Measurements from ENCODE around the gene KDM8.

The KDM8 gene

DNA sequence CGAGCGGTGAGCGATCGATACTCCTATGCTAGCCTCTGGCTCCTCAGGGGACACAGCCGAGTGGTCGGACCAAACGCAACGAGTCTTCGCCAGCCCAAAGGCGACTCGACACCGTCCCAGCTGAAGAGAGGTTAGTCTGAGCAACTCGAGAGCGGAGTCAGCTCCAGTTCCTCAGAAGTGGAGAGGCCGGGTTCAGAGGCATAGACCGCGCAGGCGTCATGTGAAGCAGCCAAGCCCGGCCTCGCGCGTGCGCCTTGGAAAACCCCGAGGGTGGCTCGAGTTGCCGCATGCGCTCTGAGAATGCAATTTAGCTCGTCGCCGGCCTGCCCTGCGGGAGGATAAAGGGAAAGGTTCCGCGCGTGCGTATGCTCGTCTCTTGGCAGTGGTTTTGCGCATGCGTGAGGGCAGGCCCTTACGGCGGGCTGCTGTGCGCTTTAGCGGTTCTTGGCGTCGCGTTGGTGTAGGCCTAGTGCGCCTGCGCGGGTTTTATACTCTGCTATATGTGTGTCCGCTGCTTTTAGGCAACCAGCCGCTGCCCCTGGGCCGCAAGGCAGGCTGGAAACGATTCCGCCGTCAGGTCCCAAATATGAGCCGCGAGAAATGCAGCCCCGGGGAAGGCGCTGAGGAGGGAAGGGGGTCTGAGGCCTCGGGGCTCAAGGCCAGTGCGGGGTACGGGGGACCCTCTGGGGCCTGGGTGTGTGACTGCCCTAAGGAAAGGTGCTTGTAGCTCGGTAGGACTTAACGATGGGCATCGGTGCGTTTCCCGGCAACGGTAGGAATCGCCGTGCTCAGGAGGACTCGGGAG, at the start of gene KDM8:
Gene KDM8, plus strand, starts transcription at position 20 of the 805 bp plus-strand sequence. CDS start 6,598 bp downstream, outside the sequence.
- in situ Hi-C loops (cut with MboI; ENCODE audit: low pct_unique_long_range_greater_than_20kb, low sequenced_read_pairs), result no loop called here
- DNase-seq, result peak; percentile 98

GRCh38 chr16:27154705-27155521, 48.4 kb upstream of the KDM8 start:
- DNase-seq, result peak; percentile 60
- in situ Hi-C loops (cut with MboI; ENCODE audit: low pct_unique_long_range_greater_than_20kb, low sequenced_read_pairs), result no loop called here

DNA sequence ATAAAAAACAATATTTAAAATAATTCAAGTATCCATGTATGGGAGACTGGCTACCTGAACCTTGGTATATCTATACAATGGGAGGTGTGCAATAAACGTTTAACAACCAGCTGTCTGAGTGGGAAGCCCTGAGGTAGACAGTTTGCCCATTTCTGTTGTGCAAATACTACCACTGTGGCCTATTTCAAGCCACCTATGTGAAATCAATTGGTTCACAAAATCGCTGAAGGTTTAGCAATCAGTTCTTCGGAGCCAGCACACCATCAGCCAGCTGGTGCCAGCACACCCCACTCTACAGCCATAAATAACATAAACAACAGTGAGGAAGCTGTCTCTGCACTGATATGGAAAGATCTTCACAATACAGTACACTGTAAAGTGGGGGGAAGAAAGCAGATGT, 46.7 kb upstream of the KDM8 start:
- in situ Hi-C loops (cut with MboI; ENCODE audit: low pct_unique_long_range_greater_than_20kb, low sequenced_read_pairs), result no loop called here
- no peak for DNase-seq

- DNase-seq, result no peak
- in situ Hi-C loops (cut with MboI; ENCODE audit: low pct_unique_long_range_greater_than_20kb, low sequenced_read_pairs), result no loop called here
Measured at GRCh38 chr16:27161398-27161797, 41.9 kb upstream of the KDM8 start.

GRCh38 chr16:27164352-27164751, 39.0 kb upstream of the KDM8 start:
- no peak for DNase-seq
- in situ Hi-C loops (cut with MboI; ENCODE audit: low pct_unique_long_range_greater_than_20kb, low sequenced_read_pairs), result no loop called here

- DNase-seq, result no peak
- in situ Hi-C loops (cut with MboI; ENCODE audit: low pct_unique_long_range_greater_than_20kb, low sequenced_read_pairs), result no loop called here
Measured at GRCh38 chr16:27165576-27165975, 37.8 kb upstream of the KDM8 start.

- in situ Hi-C loops (cut with MboI; ENCODE audit: low pct_unique_long_range_greater_than_20kb, low sequenced_read_pairs), result no loop called here
Measured at GRCh38 chr16:27168790-27169189, 34.5 kb upstream of the KDM8 start.

DNA sequence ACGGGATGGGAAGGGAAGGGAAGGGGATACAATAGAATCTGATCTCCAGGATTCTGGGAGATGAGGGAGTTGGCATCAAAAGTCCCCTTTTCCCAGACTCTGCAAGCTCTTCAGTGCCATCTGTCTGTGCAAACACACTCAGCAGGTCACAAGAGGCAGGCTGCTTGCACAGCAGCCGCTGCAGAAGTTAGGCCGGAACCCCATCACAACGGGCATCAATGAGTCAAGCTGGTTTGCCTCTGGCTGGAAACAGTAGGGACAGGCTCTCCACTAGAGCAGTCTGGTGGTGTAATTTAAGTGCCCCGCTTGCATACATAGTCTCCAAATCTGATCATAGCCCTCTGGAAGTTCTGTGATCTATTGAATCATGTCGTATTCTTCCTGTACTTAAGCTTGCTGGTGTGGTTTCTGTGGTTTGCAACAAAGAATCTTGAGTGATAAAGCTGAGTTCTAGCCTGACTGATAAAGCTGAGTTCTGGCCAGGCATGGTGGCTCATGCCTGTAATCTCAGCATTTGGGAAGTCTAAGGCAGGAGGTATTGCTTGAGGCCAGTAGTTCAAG, 33.7 kb upstream of the KDM8 start:
- DNase-seq, result peak; percentile 92
- in situ Hi-C loops (cut with MboI; ENCODE audit: low pct_unique_long_range_greater_than_20kb, low sequenced_read_pairs), result no loop called here

More at GRCh38 chr16:27168790-27169189, 34.5 kb upstream of the KDM8 start:
- no peak for DNase-seq

GRCh38 chr16:27171584-27171983, 31.7 kb upstream of the KDM8 start:
- DNase-seq, result no peak
- in situ Hi-C loops (cut with MboI; ENCODE audit: low pct_unique_long_range_greater_than_20kb, low sequenced_read_pairs), result no loop called here

DNA sequence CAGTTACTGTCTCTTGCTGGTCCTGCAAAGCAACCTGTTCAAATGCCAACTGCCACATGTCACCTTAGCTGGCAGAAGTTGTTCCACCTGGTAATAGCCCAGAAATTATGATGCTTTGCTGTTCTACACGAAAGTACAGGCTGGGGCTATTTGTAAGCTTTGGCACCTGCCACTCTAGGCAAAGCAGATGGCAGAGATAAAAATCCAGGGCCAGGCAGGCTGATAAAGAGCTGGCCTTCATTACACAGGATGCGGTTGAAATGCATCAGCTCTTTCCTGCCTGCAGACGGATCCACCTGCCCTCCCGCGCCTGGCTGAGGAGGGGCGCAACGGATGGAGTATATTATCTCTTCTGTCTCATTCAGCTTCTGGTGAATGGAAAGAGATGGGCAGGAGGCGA, 29.3 kb upstream of the KDM8 start:
- in situ Hi-C loops (cut with MboI; ENCODE audit: low pct_unique_long_range_greater_than_20kb, low sequenced_read_pairs), result no loop called here
- DNase-seq, result peak; percentile 85

DNA sequence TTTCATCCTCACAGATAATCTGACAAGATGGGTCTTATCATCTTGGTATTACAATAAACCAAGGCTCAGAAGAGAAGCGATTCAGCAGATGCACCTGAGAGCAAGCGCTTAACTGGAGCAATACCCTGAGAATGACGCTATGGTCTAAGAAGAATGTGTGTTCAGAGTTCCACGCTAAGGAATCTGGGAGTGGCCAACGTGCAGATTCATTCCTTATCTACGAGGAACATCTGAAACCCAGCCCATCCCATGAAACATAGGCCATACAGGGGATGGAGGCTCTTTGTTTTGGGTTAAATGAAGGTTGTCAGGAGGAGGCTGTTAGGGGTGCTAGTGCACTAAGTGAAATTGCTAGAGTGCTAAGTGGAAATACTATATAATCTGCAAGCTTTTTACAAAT, 28.5 kb upstream of the KDM8 start:
- in situ Hi-C loops (cut with MboI; ENCODE audit: low pct_unique_long_range_greater_than_20kb, low sequenced_read_pairs), result no loop called here
- peak; percentile 36 for DNase-seq

GRCh38 chr16:27175888-27176287, 27.4 kb upstream of the KDM8 start:
- in situ Hi-C loops (cut with MboI; ENCODE audit: low pct_unique_long_range_greater_than_20kb, low sequenced_read_pairs), result no loop called here
- no peak for DNase-seq

DNA sequence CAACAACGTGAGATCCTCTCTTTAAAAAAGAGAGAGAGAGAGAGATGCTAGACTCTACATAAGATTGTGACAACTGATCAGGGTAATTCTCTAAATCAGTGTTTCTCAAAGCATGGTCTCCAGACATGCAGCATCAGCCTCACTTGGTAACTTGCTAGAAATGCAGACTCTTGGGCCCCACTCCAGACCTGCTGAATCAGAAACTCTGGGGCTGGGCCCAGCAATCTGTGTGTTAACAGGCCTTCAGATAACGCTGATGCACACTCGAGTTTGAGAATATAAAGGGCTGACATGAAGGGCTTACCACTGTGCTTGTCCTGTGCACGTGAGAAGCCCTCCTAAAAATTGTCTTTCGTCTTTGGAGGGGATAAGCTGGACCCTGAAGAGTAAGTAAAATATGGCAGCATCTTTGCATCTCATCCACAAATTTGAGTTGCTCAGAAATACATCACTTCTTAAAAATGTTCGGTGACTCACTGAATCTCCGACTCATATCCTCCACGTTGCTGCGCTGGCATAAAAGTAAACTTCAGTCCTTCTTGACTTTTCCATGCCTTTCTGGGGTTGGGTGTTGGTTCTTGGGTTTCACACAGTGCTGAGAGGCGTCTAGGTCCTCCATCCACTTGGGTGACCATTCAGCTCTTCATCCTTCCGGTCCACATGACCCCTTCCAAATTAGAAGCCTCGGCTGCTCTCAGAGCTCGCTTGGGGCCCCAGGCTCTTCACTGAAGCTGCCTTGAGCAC, 26.1 kb upstream of the KDM8 start:
- in situ Hi-C loops (cut with MboI; ENCODE audit: low pct_unique_long_range_greater_than_20kb, low sequenced_read_pairs), result no loop called here
- DNase-seq, result no peak

GRCh38 chr16:27179500-27180072, 23.7 kb upstream of the KDM8 start:
- peak; percentile 93 for DNase-seq
- in situ Hi-C loops (cut with MboI; ENCODE audit: low pct_unique_long_range_greater_than_20kb, low sequenced_read_pairs), result no loop called here

DNA sequence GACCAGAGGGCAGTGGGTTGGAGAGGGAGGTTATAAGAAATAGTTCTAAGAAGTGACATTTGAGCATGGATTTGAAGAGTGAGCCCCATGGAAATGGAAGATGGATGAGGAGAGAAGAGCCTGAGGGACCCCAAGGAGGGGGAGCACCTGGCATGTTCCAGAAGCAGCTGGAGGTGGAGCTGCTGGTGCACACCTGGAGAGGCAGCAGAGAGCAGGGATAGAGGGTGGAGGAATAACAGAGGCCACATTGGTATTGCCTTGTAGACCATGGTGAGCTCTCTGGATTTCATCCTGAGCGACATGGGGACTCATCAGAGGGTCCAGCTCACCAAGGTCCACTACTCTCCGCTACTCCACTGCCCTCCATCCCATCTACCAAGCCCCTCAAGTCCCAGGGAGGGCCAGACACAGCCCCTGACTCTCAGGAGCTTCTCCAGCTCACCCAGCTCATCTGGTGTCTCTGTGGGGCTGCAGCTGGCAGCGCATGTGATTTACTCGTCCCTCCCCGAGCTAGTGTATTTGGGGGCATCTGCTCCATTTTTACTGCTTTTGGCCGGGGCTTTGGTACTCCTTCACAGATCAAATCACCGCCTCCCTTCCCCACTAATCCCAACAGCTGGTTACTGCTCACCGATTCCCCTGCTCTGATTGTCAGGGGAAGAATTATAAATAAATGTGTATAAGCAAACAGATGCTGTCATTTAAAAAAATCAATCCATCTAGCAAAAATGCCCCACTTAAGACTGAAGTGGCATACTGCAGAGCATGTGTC, 22.1 kb upstream of the KDM8 start:
- DNase-seq, result no peak
- in situ Hi-C loops (cut with MboI; ENCODE audit: low pct_unique_long_range_greater_than_20kb, low sequenced_read_pairs), result no loop called here

DNA sequence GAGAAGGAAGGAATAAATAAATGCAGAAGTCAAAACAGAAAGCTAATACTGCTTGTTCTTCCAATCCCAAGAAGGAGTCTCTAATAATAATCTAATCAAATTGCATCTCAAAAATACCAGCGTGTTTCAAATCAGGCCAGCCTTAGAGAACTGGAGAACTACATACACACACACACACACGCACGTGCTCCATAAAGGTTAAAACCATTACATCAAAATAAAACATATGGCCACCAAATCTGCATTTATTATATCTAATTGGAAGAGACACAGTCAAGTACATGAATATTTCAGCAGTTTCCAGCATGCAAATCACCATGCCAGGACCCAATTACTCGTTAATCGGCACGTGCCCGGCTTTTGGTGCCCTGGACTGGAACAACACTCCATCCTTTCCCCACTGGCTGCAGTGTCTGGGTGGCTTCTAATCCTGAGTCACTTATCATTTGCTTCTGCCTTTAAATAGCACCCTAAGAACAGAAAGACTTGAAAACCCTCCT, 20.4 kb upstream of the KDM8 start:
- in situ Hi-C loops (cut with MboI; ENCODE audit: low pct_unique_long_range_greater_than_20kb, low sequenced_read_pairs), result no loop called here
- no peak for DNase-seq

DNA sequence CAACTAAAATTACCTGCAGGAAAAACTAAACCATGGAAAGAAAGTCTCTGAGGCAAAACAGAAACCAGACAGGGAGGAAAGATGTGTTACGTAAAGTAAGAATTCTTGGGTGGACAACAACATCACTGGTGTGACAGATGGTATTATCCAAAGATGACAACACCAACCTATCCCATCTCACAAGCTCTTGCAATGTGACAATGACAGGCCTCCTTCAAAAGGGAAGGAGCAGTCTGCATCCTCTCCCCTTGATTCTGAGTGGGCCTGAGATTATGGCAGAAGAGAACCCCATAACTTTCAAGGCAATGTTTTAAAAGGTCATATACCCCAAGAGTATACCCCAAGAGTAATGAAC, 17.6 kb upstream of the KDM8 start:
- no peak for DNase-seq
- in situ Hi-C loops (cut with MboI; ENCODE audit: low pct_unique_long_range_greater_than_20kb, low sequenced_read_pairs), result no loop called here

DNA sequence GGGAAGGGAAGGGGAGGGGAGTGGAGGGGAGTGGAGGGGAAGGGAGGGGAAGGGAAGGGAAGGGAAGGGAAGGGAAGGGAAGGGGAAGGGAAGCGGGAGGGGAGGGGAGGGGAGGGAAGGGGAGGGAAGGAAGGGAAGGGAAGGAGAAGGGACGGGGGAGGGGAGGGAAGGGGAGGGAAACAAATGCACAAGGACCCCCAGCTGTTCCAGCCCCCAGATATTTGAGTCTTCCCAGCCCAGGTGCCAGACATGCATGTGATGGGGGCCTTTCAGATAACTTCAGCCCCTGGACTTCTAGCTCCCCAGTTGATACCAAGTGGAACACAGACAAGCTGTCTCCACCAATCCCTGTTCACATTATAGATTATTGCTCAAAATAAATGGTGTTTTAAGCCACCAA, 14.7 kb upstream of the KDM8 start:
- in situ Hi-C loops (cut with MboI; ENCODE audit: low pct_unique_long_range_greater_than_20kb, low sequenced_read_pairs), result no loop called here

More for the DNA sequence above, 14.7 kb upstream of the KDM8 start:
- no peak for DNase-seq
